ENCODE data around the gene ZNF12. TPM values are rescaled to one million over a fixed set of nuclear protein-coding genes. Genes with fewer than 3 reads are reported as not detected.

The ZNF12 gene
- total and polyA plus RNA-seq, 2 of the 8 experiments (the other 6 are each of a cell fraction or from before 2014, with no cell fraction given): 6.7 to 16.2 TPM

GRCh38 chr7:6650086-6650485, 56.7 kb downstream of the ZNF12 start:
- Histone ChIP-seq H3K14ac (ENCODE audit: insufficient read length) (no peak overlapping the region), H2AK5ac (ENCODE audit: low read depth, low read length) (no peak overlapping the region), H3K4me3 (ENCODE audit: extremely low read depth in 1 of 4, insufficient read depth in 2 of 4, low read depth in 3 of 4, low read length in 4 of 4) (no peak overlapping the region), H3K4me1 (replicated peaks in 1 of 4; ENCODE audit: control insufficient read depth in 3 of 4, insufficient read depth in 4 of 4, low read length in 3 of 4) (no peaks in the 10 kb centered on the region), H2BK15ac (ENCODE audit: low read length) (no peak overlapping the region), H3K18ac (ENCODE audit: extremely low read depth, low read length) (no peak overlapping the region), H4K8ac (ENCODE audit: extremely low read depth, insufficient read depth, low read length) (no peak overlapping the region), H2AFZ (ENCODE audit: low read length) (no peak overlapping the region), H2BK120ac (replicated peaks; ENCODE audit: low read depth, low read length) (no peak overlapping the region), H3K4ac (replicated peaks; ENCODE audit: insufficient read length, low read depth, low read length) (no peak overlapping the region), H3K36me3 (ENCODE audit: control insufficient read depth in 2 of 4, insufficient read depth in 4 of 4, low read length in 3 of 4) (peaks cover 0 to 30% (median 2%) of the 10 kb centered on the region in 4 experiments; a peak in 3 of 8 replicates), H3K27ac (ENCODE audit: low read depth, low read length) (no peak overlapping the region), H3K23ac (ENCODE audit: insufficient read length) (no peak overlapping the region), H4K91ac (replicated peaks; ENCODE audit: insufficient read length, low read length) (no peak overlapping the region), H3K9ac (replicated peaks in 1 of 4; ENCODE audit: extremely low read depth in 1 of 4, low read depth in 3 of 4, low read length in 3 of 4) (no peak overlapping the region), H3K79me1 (ENCODE audit: low read depth, low read length) (no peaks in the 10 kb centered on the region; the same call in 1 of the 2 replicates), H3K27me3 (replicated peaks in 1 of 4; ENCODE audit: control insufficient read depth in 3 of 4, extremely low read depth in 1 of 4, insufficient read depth in 3 of 4, low read length in 3 of 4) (no peaks in the 10 kb centered on the region; a peak in 1 of 7 replicates), H2BK12ac (ENCODE audit: low read depth, low read length) (no peak overlapping the region), H2BK5ac (ENCODE audit: low read depth, low read length) (no peak overlapping the region), H3K9me3 (ENCODE audit: insufficient read depth in 2 of 2, low read depth in 1 of 2, low read length in 1 of 2) (no peaks in the 10 kb centered on the region; a peak in 1 of 4 replicates), H3K79me2 (ENCODE audit: control insufficient read depth in 1 of 2, insufficient read depth in 2 of 2, low read length in 2 of 2) (no peaks in the 10 kb centered on the region), H4K5ac (ENCODE audit: insufficient read length, low read depth, low read length) (no peak overlapping the region), H4K20me1 (replicated peaks in 1 of 2; ENCODE audit: control insufficient read depth in 1 of 2, insufficient read depth in 2 of 2, low read length in 2 of 2) (peaks cover 0 to 2% of the 10 kb centered on the region in 2 experiments), H2BK20ac (ENCODE audit: low read length) (no peak overlapping the region), H3K56ac (replicated peaks; ENCODE audit: insufficient read length, low read depth, low read length) (no peak overlapping the region), H3K23me2 (ENCODE audit: low read depth, low read length) (no peaks in the 10 kb centered on the region), H3K4me2 (ENCODE audit: insufficient read depth in 1 of 2, low read depth in 2 of 2, low read length in 2 of 2) (no peak overlapping the region)
- ChIA-PET CTCF (ENCODE audit: partially characterized antibody) (interaction anchor here (0.6 to 1.7 kb wide), 3 partner anchors 9 to 57 kb away, joined by 3 to 6 read pairs (median 4); no protein-coding TSS in a partner anchor), POLR2A (ENCODE audit: partially characterized antibody) (interaction anchor here (0.8 to 1.5 kb wide), 2 partner anchors 9 to 16 kb away, joined by 3 to 7 read pairs; no protein-coding TSS in a partner anchor)
- no peak for TF ChIP-seq FOSL1 (IDR thresholded peaks at IDR 0.05; ENCODE audit: insufficient read depth, low read depth, low read length)
- TF ChIP-seq BCL11A (IDR thresholded peaks at IDR 0.05; ENCODE audit: low read depth in 2 of 2, low read length in 2 of 2): no peak
- no peak for TF ChIP-seq JUN (IDR thresholded peaks at IDR 0.05; ENCODE audit: low read depth, low read length)
- no peak for TF ChIP-seq TAF1 (IDR thresholded peaks at IDR 0.05; ENCODE audit: low read depth, low read length)
- no peak for TF ChIP-seq GTF2F1 (IDR thresholded peaks at IDR 0.05; ENCODE audit: borderline replicate concordance, low read depth, low read length)
- TF ChIP-seq EP300 (IDR thresholded peaks at IDR 0.05; ENCODE audit: borderline replicate concordance in 1 of 2, low read depth in 2 of 2, low read length in 2 of 2): no peak
- TF ChIP-seq ATF3 (IDR thresholded peaks at IDR 0.05; ENCODE audit: insufficient read depth, low read depth, low read length): no peak
- WGBS, 2 experiments (ENCODE audit: extremely low coverage in 1 of 2, insufficient coverage in 1 of 2, insufficient read length in 1 of 2, insufficient replicate concordance in 2 of 2, low coverage in 1 of 2, low lambda C conversion rate in 2 of 2, missing lambda C conversion rate in 1 of 2): 88% methylated on average over 10 of the region's 10 CpGs; no CpG with 5 or more reads in 1 of the 2 experiments
- FAIRE-seq (no peak), DNase-seq (ENCODE audit: low read depth in 1 of 2, low spot score in 2 of 2) (no peak)

Data from H1 (cell line).